HS-5 (cell line): ENCODE results near the gene MRPS15.
"Not testable (repeated sequence)": the region's sequence is repeated elsewhere in the genome, so short reads cannot be mapped to it uniquely, and the experiment has no call there.

Experiments
- DNase-seq: peaks from one replicate; pipeline ENCODE4 v3.0.0-alpha.2; 2012; ENCODE audit warnings: low read depth

Gene MRPS15

DNA sequence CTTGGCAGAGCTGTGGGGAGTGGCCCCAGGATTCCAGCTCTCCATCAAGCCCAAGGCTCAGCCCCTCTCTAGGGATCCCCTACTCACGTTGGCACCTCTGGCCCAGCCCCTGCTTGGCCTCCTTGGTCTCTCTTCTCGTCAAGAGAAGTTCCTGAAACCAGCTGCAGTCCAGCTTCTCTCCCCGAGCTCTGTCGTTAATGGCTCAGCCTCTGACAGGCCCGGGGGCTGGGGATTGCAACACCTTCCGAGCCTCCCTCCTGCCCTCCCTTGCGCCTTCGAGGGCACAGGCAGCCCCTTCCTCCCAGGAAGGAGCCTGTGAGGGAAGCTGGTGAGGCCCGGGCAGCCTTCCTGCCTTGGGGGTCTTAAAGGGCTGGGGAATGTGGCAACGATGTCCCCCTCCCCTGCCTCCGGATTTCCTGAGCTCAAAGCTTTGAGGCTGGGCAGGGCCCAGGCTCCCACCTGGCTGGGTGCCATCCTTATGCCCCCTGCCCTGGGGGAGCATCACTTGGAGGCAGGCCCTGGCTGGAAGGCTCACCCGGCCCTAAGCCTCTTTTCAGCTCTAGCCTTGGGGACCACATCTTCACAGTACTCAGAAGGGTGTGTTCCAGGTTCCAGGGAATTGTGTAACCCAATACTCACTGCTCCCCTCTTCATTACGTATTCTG is 18.7 kb upstream of the MRPS15 start, which contains the start of gene CSF3R:
TSS of gene CSF3R (minus strand) at position 190 of the 665 bp plus-strand sequence. CDS start 3,417 bp downstream, outside the sequence.
- no peak for DNase-seq

DNA sequence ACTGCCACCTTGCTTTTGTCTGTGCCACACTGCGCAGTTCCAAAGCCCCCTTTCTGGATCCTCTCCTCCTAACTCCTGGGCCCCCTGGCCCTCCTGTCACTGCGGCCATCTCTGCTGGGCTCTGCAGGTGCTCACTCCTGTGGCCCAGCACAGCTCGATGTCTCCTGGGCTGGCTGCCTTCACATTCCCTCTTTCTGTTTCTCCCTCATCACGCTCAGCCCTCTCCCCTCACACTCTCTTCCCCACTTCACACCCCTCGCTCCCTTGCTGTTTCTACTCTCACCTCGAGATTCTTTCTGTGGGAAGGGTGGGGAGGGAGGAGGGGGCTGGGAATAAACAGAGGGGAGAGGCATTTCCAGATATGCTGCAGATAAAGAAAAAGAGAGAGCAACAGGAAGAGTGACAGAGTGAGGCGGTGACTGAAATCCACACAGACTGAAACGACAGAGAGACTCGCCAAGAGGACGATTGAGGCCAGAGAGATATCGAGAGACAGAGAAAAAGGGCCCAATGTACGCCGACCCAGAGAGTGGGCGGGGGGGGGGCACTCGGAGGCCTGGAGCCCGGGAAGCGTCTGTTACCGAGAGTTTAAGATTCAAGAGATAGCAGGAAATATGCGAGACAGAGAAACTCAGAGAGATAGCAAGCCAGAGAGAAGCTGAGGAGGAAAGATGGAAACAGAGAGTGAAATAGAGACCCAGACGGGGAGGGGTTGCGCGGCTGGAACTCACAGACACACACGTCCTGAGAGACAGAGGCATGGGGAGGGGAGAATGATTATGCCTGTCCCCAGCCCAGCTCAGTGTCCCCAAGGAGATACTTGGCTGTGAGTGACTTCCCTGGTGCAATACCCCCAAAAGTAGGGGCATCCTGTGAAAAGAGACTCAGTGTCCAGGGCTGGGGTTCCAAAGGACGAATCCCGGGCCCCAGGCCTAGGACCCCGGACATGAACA is 17.9 kb upstream of the MRPS15 start:
- no peak for DNase-seq

DNA sequence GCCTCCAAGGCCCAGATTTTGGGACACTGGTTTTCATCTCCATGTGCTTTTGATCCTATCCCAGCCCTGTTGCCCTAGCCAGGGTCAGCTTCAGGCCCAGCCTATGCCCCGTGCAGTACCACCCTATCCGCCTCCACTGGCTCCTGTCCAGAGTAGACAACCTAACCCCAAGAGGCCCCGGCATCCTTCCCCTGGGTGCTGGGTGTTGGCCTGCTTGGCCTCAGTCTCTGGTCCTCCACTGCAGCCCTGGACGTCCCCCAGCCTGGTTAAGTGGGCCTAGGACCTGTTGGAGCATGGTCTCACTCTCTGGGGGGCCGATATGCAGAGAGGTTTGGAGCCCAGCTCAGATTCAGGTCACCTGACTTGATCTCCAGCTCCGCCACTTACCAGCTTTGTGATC is 16.9 kb upstream of the MRPS15 start:
- DNase-seq: no peak

DNA sequence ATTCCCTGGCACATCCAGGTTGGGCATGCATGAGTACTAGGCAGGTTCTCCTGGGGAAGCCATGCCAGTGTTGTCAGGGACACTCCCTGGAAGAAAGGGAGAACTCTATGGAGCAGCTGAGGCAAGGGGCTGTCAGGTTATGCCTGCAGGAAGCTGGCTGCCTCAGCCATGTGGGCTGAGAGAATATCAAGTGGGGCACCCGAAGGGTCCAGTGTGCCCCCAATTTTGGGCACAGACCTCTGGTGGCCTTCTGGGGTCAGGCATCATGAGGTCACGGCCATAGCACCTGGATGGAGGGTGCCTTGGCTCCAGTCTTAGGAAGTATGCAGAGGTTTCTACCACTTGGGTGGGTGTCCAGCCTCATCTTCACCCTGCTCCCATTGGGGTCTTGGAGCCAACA is 16.0 kb upstream of the MRPS15 start:
- DNase-seq: no peak

DNA sequence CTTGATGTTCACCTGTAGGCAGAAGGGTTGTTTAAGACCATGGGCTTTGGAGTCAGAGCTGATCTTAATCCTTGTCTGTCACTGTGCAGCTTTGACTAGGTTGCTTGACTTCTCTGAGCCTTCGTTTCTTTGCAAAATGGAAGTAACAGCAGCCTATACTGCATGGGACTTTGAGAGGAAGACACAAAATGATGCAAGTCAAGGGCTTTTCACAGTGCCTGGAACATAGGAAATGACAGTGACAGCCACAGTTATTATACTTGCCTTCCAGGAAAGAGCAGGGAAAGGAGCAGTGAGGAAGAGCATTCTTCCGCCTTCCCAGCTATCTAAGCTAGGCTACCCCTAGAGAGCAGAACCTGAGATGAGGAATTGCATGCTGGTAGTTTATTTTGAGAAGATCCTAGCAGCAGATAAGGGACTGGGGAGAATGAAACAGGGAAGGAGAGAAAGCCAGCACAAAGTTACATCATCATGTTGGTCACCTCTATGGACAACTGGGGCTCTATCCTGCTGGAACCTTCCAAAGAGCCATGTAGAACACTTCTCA is 15.4 kb upstream of the MRPS15 start:
- DNase-seq: no peak

DNA sequence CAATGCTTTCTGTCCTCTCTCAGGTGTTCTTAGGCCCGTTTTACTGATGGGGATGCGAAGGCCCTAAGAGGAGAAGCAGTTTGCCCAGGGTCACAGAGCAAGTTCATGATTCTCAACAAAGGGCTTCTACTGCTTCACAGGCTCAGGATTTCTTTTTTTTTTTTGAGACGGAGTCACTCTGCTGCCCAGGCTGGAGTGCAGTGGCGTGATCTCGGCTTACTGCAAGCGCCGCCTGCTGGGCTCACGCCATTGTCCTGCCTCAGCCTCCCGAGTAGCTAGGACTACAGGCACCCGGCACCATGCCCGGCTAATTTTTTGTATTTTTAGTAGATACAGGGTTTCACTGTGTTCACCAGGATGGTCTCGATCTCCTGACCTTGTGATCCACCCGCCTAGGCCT is 13.4 kb upstream of the MRPS15 start:
- DNase-seq: not testable (repeated sequence)

DNA sequence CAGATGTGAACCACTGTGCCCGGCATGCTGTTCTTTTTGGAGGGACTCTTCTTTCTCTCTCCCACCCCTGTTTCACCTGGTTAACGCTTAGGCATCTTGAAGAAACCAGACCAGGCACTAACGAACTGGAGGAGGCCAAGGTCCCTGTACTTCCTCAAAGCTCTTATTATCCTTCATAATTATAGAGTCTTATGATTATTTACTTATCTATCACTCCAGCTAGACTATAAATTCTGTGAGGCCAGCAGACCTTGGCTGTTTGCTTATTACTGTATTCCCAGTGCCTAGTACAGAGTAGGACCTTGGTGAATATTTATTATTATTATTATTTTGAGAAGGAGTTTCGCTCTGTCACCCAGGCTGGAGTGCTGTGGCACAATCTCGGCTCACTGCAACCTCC is 12.8 kb upstream of the MRPS15 start:
- no peak for DNase-seq

DNA sequence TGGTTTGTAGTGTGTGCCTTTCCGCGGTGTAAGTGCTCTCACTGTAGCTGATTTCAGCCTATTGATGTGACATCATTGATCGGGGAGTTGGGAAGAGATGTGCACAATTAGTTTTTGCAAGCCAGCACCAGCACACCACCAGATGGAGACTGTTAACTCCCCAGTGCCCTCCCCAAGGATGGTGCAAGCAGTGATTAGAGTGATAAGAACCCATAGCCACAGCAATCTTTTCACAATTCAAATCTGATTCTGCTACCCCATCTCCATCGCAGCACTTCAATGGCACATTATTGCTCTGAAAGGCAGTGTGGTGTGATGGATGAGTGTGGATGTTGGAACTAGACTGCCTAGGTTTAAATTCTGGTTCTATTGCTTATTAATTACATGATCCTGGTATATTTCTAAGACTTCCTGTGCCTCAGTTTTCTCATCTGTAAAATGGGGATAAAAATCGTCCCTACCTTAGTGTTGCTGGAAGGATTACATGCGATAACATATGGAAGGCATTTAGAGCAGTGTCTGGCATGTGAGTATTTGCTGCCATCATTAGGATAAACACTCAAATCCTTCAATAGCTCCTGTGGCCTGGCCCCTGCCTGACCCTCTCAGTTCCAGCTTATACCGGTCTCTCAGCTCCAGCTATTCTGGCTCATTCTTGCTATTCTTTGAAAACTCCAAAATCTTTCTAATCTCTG is 11.9 kb upstream of the MRPS15 start:
- no peak for DNase-seq

DNA sequence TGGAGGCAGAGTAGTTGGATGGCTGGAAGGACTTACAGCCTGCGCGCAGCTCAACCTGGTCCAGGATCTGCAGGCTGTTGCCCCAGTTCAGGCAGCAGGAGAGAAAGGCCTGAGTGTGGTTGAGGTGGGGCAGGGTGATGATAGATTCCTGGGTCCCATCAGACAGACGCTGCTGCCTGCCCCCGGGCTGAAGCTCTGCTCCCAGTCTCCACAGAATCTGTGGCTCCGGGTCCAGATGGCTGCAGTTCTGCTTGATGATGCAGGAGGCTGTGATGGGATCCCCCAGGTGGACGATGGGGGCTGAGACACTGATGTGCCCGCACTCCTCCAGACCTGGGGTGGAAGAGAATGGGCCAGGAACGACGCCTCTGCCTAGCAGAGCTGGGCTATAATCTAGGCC is 11.2 kb upstream of the MRPS15 start:
- DNase-seq: no peak

DNA sequence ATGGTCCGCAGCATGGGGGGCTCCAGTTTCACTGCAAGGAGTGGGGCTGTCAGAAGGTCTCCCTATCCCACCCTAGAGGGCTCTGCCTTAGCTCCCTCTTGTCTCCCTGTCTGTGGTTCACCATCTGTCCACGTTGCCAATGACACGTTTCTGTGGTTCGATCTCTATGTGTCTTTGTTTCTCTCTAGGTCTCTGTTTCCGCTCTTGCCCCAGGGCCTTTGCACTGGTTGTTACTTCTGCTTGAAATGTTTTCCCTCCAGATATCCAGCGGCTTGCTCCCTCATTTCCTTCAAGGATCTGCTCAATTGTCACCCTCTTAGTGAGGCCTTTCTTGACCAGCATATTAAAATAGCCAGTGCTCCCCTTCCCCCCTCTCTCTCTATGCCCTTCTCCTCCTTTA is 8.5 kb upstream of the MRPS15 start:
- DNase-seq: no peak

DNA sequence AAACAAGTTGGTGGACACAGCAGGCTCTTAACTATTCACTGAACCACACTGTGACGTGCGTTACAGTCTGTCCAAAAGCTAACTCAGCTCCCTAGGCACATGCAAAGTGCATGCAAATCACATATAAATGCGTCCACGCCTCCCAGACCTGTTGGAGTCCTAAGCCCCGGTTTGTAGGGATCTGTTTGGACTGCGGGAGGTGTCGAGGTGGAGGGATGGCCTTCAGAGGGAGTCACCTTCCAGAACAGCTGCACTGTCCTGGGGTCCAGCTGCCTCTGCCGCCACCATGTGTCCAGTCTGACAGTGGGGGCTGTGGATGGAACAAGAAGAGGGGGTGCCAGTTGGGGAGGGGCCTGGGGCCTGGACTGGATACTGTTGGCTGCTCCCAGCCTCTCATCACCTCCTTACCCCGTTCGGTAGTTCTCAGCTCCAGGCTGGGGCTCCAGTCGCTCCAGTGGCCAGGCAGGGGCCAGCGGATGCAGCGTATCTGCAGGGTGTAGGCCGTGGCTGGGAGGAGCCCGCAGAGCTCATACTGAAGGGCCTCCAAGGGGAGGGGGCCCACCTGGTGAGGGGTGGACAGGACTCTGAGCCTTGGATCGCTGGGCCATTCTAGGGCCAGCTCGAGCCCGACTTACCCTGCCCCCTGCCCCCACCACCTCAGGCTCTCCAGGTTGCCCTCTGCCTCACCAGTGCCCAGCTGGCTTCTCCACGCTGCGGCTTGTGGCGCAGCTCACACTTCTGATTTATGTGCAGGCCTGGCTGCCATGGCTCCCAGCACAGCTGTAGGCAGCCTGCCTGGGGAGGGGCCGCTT is 7.9 kb upstream of the MRPS15 start:
- no peak for DNase-seq

DNA sequence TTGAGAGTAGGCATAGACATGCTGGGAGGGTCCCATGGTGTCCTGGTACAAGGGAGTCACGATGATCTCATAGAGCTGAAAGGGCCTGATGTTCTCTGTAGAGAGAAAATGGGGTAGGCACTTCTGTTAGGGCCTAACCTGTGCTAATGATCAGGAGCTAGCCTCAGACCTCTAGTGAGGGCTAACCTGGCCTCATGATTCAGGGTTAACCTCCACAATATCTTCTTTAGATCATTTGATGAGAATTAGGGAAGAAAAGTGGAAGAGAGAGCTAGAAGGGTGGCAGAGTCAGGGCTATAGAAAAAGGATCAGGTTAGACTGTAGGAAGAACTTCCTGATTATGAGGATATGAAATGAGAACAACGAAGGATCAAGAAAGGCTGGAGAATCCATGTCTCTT is 5.0 kb upstream of the MRPS15 start:
- DNase-seq: no peak

DNA sequence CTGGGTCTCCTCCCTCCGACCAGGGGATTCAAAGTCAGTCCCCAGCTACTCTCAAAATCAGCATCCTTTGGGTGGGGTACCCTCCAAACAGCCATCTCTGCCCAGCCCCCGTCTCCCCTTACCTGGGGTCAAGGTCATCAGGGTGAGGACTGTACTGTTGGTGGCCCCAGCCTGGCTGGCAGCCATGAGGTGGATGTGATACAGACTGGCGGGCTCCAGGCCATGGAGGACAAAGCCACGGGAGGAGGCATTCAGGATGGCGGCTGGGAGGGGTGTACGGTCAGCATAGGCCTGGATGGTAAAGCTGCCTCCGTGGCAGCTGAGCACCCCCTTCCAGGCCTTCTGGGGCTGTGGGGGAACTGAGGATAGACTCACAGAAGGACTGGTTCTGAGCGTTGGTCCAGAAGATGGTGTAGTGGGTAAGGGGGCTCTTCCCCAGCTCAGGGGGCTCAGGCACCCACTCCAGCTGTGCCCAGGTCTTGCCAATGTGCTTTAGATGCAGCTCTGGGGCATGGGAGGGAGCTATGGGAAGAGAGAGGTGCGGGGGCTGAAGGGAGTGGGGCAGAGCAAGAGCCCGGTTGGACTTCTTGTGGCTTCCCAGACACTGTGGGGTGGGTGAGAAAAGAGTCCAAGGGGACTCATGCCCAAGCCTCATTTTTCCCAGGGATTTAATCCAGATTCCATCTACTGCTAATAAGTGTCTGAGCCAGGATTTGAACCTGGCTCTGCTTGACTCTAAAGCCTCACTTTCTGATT is 3.7 kb upstream of the MRPS15 start:
- no peak for DNase-seq

DNA sequence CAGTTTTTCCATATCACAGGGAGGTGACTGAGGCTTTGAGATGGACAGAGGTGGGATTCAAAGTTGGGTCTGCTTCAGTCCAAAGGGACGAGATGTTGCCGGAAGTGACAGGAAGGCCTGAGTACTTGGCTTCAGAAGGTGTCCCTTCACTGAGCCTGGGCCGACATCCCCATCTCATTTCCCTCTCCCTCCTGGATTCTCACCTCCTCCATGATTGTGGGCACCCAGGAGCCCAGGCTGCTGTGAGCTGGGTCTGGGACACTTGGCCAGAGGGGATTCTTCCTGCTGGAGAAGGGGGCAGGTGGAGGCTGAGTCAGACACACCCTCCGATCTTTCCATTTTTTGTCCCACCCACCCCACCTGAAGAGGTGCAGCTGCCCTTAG is 2.8 kb upstream of the MRPS15 start:
- no peak for DNase-seq

DNA sequence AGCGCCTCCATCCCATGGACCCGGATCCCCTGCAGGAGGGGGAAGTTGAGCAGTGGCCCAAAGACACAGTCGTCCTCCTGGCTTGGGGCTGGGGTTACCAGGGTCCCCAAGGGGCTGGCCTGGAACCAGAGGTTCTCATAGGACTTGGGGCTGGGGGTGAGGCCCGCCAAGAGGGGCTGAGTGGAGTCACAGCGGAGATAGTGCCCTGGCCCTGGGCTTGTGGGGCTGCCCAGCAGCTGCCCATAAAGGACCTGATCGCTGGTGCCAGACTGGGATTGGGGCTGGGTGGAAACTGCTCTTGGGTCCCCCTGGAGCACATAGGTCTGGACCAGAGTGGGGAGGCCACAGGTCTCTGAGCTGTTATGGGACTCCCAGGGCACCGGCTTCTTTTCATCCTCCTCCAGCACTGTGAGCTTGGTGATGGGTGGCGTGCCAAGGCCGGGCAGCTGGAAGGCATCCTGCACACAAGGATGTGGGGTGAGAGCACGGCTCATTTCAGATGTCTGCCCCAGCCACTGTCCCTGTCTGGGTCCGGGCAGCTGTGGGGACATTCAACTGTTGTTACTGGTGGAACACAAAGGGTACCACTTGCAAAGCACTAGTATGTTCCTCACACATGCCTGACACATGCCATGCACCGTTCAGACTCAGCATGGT is 2.3 kb upstream of the MRPS15 start:
- DNase-seq: no peak

DNA sequence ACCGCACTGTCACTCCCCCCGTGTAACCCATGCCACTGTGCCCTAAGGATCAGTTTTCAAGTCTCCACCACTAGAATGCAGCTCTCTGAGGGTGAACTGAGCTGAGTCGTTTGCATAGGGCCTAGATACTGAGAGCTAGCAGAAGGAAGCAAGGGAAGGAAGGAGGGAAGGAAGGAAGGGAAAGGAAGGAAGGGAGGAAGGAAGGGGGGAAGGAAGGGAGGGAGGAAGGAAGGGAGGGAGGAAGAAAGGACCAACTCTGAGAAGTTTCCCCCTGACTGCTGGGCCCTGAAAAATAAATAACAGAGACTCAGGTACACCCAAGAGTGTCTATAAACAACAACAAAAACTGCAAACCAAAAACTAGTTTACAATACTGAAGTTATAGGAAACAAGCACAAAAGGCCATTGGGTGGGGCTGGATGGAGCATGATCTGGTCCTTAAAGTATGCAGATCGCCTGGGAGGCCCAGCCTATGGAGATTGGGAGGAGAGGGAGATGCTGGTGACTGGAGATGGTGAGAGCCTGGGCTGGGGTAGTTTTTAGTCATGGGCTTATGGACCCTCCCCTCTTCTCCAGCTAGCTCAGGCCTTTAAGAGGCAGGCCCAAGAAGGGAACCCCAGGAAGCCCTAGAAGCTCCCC is 1.7 kb upstream of the MRPS15 start:
- no peak for DNase-seq

DNA sequence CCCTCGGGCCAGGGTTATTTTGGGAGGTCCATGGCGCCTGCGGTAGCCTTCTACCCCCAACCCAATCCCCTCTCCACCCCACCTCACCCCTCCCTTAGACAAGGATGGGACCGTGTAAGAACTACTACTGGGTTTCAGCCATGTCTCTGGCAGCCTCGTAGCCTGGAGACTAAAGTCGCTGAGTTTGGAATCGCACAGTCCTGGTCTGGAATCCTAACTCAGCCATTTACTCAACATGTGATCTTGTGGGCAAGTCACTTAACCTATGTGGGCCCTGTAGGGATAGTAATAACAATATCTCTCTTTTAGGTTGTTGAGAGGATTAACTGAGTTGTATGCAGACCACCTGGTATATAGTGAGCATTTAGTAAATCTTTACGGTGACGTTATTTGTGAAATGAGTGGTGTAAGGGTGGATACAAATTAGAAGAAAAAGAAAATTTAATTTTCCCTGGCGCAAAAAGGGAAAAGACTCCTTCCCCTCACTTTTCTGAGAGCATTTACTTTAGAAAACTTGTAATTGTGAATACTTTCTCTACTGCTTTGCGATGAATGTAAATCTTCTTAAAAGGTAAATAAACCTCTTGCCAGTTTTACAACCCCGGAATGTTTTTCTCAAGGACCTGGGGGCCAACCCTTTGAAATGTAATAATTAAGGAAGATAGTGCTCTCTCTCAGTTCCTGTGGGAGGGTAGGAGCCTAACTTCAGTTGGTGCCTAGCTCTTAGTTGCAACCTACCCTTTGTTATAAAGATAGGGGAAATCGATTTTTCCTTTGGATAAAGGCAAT is 615 bp upstream of the MRPS15 start:
- no peak for DNase-seq

DNA sequence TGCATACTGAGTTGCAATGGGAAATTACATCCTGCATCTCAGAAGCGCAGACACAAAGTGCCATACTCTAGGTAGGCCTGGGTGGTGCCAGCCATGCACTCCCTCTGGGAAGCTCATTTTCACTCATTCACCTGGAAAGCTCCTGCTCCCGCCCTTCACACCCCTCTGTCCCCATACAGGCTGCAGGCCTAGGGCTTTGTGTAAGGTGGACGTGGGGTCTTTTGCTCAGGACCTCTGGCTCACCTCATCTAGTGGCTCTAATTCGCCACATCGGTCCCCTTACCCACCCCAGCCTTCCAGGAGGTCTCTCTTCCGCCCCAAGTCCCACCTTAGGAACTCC is 751 bp downstream of the MRPS15 start:
- no peak for DNase-seq

DNA sequence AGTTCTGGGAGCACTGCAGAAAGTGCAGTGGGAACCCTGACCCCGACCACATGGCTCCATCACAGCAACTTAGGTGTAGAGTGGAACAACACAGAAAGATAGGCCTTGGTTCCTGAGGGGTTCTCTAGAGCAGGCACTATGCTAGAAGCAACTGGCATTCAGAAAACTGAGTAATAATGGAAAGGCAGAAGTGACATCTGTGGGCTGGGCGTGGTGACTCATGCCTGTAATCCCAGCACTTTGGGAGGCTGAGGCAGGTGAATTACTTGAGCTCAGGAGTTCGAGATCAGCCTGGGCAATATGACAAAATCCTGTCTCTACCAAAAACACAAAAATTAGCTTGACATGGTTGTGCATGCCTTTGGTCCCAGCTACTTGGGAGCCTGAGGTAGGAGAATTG is 5.3 kb downstream of the MRPS15 start:
- DNase-seq: no peak
